PC-3 (cell line): ENCODE data around the gene CDH13. TPM values are rescaled to one million over a fixed set of nuclear protein-coding genes. Genes with fewer than 3 reads are reported as not detected.

Experiments
- ATAC-seq: fragments of 200-7000 bp; cut with Tn5 transposase; 2 replicates; pipeline ENCODE4 v1.9.1; 2020; ENCODE audit warnings: mild to moderate bottlenecking, moderate library complexity
- BruUV-seq: library from RNA; stranded (reverse); fragments of 400-500 nt; replicated peaks from 2 replicates; lab custom pipeline; 2021; lab: Mats Ljungman, UMichigan
- CTCF ChIA-PET: fragments of 300-600 bp; sonication (Branson Sonifier 250); formaldehyde crosslinking; loops from one replicate; lab custom pipeline; 2022; ENCODE audit warnings: antibody characterized with exemption; lab: Charles Lee
- POLR2A ChIA-PET: fragments of 300-600 bp; sonication (Branson Sonifier 250); formaldehyde crosslinking; loops from one replicate; lab custom pipeline; 2022; ENCODE audit warnings: antibody characterized with exemption; ENCODE audit not compliant: unreplicated experiment; lab: Charles Lee
- DNase-seq: peaks from one replicate; pipeline ENCODE4 v3.0.0-alpha.2; 2015
- H2AFZ ChIP-seq: fragments of 300-600 bp; sonication (generic); 2 replicates; pipeline ENCODE4 v1.6.0; 2016; ENCODE audit warnings: antibody characterized with exemption, low read length
- H3F3A ChIP-seq: fragments of 300-600 bp; sonication (generic); one replicate; pipeline ENCODE4 v1.6.0; 2017; ENCODE audit warnings: antibody characterized with exemption, low read length, control low read depth, mild to moderate bottlenecking; ENCODE audit not compliant: unreplicated experiment
- H3K27ac ChIP-seq: fragments of 300-600 bp; sonication (generic); 2 replicates; pipeline ENCODE4 v1.5.1; 2016; ENCODE audit warnings: mild to moderate bottlenecking, low read length
- H3K27me3 ChIP-seq: fragments of 300-600 bp; sonication (generic); 2 replicates; pipeline ENCODE4 v1.6.1; 2016; ENCODE audit warnings: low read length, mixed read lengths
- H3K36me3 ChIP-seq: fragments of 300-600 bp; sonication (generic); 2 replicates; pipeline ENCODE4 v1.6.1; 2016; ENCODE audit warnings: low read depth, mixed run types, low read length, mixed read lengths
- H3K4me1 ChIP-seq: fragments of 300-600 bp; sonication (generic); 2 replicates; pipeline ENCODE4 v1.5.1; 2016; ENCODE audit warnings: low read length; ENCODE audit not compliant: insufficient read depth
- H3K4me2 ChIP-seq: fragments of 300-600 bp; sonication (generic); 2 replicates; pipeline ENCODE4 v1.6.0; 2016; ENCODE audit warnings: low read length
- H3K4me3 ChIP-seq: fragments of 300-600 bp; sonication (generic); 2 replicates; pipeline ENCODE4 v1.5.1; 2016; ENCODE audit warnings: mild to moderate bottlenecking, low read length, mixed read lengths
- H3K79me2 ChIP-seq: fragments of 300-600 bp; sonication (generic); 2 replicates; pipeline ENCODE4 v1.6.1; 2017; ENCODE audit warnings: low read length, mixed read lengths
- H3K9ac ChIP-seq: fragments of 300-600 bp; sonication (generic); 2 replicates; pipeline ENCODE4 v1.6.0; 2016; ENCODE audit warnings: mild to moderate bottlenecking, low read length
- H3K9me2 ChIP-seq: fragments of 300-600 bp; sonication (generic); replicated peaks from 2 replicates; pipeline ENCODE4 v1.6.1; 2016; ENCODE audit warnings: mixed run types, low read length, mixed read lengths
- H3K9me3 ChIP-seq: fragments of 300-600 bp; sonication (generic); 2 replicates; pipeline ENCODE4 v1.6.1; 2016; ENCODE audit warnings: low read length, mixed read lengths
- H4K20me1 ChIP-seq: fragments of 300-600 bp; sonication (generic); 2 replicates; pipeline ENCODE4 v1.6.1; 2016; ENCODE audit warnings: low read length, mixed read lengths
- EZH2 ChIP-seq: fragments of 300-600 bp; sonication (generic); IDR thresholded peaks from one replicate; pipeline ENCODE4 v1.6.1; 2017; ENCODE audit warnings: antibody characterized with exemption, mild to moderate bottlenecking, low read length; ENCODE audit not compliant: unreplicated experiment
- EZH2phosphoT487 ChIP-seq: fragments of 300-600 bp; sonication (generic); IDR thresholded peaks from 2 replicates; pipeline ENCODE4 v1.6.1; 2018; ENCODE audit warnings: mild to moderate bottlenecking, antibody characterized with exemption, low read length, borderline replicate concordance
- intact Hi-C: fragments of 100-400 bp; cut with micrococcal nuclease; formaldehyde crosslinking; loops from 2 replicates; pipeline ENCODE4 v1.9.0; 2023
- total RNA-seq: library from RNA; depleted of rRNA; stranded (reverse); fragments of >200 nt; gene quantifications from 2 replicates; pipeline ENCODE4 v1.2.3, GENCODE V29; 2014
- TF ChIP-seq, protein P1 (sequence below): fragments of 300-600 bp; sonication (generic); conservative IDR thresholded peaks from 2 replicates; pipeline ENCODE4 v1.5.1; 2017; ENCODE audit warnings: antibody characterized with exemption, low read depth, mild to moderate bottlenecking, low read length

Gene CDH13
- total RNA-seq, 1 experiment from 2014 or later: 0.36 TPM

DNA sequence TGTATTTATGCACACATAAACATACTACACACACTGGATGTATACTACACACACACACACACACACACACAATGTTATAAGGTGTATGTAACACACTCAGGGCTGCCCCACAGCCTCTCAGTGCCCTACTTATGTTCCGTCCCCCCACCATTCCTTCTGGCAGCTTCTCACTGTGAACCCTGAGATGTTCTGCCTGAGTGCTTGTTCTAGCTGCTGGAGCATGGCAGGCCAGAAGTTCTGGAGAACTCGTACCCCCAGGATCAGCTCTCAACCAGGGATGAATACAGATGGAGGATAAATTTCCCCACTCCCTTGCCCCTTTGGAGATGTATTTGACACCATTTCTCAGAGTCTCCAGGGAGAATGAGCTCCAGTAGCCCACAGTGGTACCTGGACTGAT lies 76.4 kb downstream of the CDH13 start:
- Histone ChIP-seq H3K4me3 (no peak overlapping the region), H4K20me1 (no peaks in the 10 kb centered on the region), H3K36me3 (no peaks in the 10 kb centered on the region), H2AFZ (no peak overlapping the region), H3F3A (no peaks in the 10 kb centered on the region), H3K27me3 (peaks cover 4% of the 10 kb centered on the region; the same call in 1 of the 2 replicates), H3K4me2 (no peak overlapping the region), H3K9ac (no peak overlapping the region), H3K4me1 (peaks cover 14% of the 10 kb centered on the region; the same call in 1 of the 2 replicates), H3K79me2 (no peaks in the 10 kb centered on the region), H3K27ac (no peak overlapping the region), H3K9me2 (no peaks in the 10 kb centered on the region), H3K9me3 (no peaks in the 10 kb centered on the region)
- ATAC-seq: no peak
- TF ChIP-seq EZH2phosphoT487: no peak
- no peak for TF ChIP-seq EZH2
- TF ChIP-seq, protein P1, sequence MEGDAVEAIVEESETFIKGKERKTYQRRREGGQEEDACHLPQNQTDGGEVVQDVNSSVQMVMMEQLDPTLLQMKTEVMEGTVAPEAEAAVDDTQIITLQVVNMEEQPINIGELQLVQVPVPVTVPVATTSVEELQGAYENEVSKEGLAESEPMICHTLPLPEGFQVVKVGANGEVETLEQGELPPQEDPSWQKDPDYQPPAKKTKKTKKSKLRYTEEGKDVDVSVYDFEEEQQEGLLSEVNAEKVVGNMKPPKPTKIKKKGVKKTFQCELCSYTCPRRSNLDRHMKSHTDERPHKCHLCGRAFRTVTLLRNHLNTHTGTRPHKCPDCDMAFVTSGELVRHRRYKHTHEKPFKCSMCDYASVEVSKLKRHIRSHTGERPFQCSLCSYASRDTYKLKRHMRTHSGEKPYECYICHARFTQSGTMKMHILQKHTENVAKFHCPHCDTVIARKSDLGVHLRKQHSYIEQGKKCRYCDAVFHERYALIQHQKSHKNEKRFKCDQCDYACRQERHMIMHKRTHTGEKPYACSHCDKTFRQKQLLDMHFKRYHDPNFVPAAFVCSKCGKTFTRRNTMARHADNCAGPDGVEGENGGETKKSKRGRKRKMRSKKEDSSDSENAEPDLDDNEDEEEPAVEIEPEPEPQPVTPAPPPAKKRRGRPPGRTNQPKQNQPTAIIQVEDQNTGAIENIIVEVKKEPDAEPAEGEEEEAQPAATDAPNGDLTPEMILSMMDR: no peak
- BruUV-seq: no TSS peak
- ChIA-PET CTCF (no interaction called here), POLR2A (no interaction called here)
- intact Hi-C loops: no loop called here
- DNase-seq: no peak

DNA sequence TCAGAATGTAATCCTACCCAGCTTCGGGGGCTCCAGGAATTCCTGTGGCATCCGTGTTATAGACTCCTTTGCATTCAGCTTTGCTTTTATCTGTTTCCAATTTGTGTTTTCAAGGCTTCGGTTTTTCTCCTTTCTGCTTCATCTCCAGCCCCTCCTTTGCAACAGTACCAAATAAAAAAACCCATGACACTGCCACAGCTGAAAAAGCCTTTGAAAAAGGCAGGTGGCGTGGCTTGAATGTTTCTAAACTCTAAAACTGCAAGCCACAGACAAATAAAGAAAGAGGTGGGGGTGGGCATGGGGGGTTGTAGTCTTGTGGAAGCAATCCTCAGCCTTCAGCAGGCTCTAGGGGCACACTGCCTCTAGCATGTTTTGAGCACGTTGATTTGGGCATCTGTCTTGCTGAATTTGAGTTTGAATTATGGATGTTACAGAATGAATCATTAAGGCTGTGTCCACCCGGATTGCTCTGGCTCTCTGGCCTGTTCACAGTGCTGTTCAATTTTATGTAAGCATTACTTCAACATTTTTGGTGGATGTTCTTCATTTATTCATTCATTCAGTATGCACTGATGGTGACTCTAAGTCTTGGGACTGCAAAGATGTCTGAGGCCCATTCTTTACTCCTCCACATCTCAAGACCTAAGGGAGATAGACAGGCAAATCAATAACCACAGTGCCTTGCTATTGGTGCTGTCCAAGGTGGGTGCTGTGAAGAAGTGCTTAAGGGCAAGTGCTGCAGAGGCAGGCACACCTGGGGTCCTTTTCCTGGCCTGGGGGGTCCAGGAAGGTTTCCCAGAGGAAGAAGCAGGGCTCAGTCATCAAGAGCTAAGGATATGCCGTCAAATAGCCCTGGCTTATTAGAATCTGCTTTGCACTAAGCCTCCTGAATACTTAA lies 77.4 kb downstream of the CDH13 start:
- peaks cover 14% of the 10 kb centered on the region; the same call in 1 of the 2 replicates for H3K4me1 ChIP-seq
- H3K9ac ChIP-seq: no peak overlapping the region
- CTCF ChIA-PET: no interaction called here
- no peaks in the 10 kb centered on the region for H3F3A ChIP-seq
- no peaks in the 10 kb centered on the region for H3K36me3 ChIP-seq
- no peak overlapping the region for H3K27ac ChIP-seq
- H3K4me3 ChIP-seq: no peak overlapping the region
- no peaks in the 10 kb centered on the region for H3K79me2 ChIP-seq
- ATAC-seq (no peak), DNase-seq (no peak)
- POLR2A ChIA-PET: no interaction called here
- no peak for TF ChIP-seq EZH2
- TF ChIP-seq, protein P1: no peak
- no peak for TF ChIP-seq EZH2phosphoT487
- H3K9me3 ChIP-seq: no peaks in the 10 kb centered on the region
- intact Hi-C loops: no loop called here
- H3K9me2 ChIP-seq: no peaks in the 10 kb centered on the region
- H3K4me2 ChIP-seq: no peak overlapping the region
- H3K27me3 ChIP-seq: peaks cover 6% of the 10 kb centered on the region; the same call in 1 of the 2 replicates
- no peaks in the 10 kb centered on the region for H4K20me1 ChIP-seq
- no TSS peak for BruUV-seq
- H2AFZ ChIP-seq: no peak overlapping the region

DNA sequence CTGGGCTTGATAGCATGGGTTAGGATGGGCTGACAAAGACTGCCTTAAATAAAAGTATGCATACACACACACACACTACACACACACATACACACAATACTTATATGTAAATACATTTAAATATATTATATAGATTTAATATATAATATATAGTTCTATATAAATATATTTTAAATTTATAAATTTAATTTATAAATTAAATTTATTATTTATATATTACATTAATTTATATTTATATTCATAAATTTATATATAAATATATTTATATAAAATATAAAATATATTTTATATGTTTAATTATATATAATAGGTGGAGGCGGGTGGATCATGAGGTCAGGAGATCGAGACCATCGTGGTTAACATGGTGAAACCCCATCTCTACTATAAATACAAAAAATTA lies 83.2 kb downstream of the CDH13 start:
- DNase-seq (no peak), ATAC-seq (no peak)
- no peak for TF ChIP-seq EZH2phosphoT487
- TF ChIP-seq, protein P1: no peak
- no peak for TF ChIP-seq EZH2
- no peaks in the 10 kb centered on the region for H3K79me2 ChIP-seq
- no peaks in the 10 kb centered on the region for H3K9me3 ChIP-seq
- POLR2A ChIA-PET: no interaction called here
- no peak overlapping the region for H3K4me3 ChIP-seq
- H4K20me1 ChIP-seq: no peaks in the 10 kb centered on the region
- H3K27ac ChIP-seq: no peak overlapping the region
- intact Hi-C loops: no loop called here
- no peak overlapping the region for H2AFZ ChIP-seq
- no peaks in the 10 kb centered on the region for H3K36me3 ChIP-seq
- BruUV-seq: no TSS peak
- H3K27me3 ChIP-seq: peaks cover 23% of the 10 kb centered on the region
- H3K4me1 ChIP-seq: no peaks in the 10 kb centered on the region
- no peak overlapping the region for H3K9ac ChIP-seq
- no peak overlapping the region for H3K4me2 ChIP-seq
- CTCF ChIA-PET: no interaction called here
- no peaks in the 10 kb centered on the region for H3F3A ChIP-seq
- no peaks in the 10 kb centered on the region for H3K9me2 ChIP-seq
